Measurements from ENCODE around the gene CREG1.

- TF ChIP-seq EZH2 (IDR thresholded peaks at IDR 0.05; ENCODE audit: insufficient read depth, low read length), result no peak
- no peak for TF ChIP-seq CTCF (IDR thresholded peaks at IDR 0.05; ENCODE audit: insufficient read depth, low read depth, low read length)
Measured at GRCh38 chr1:167504467-167504827, 49.1 kb downstream of the CREG1 start.
